Subcutaneous abdominal adipose tissue (tissue), 5 donors: Measurements from ENCODE around the gene SLC46A1.

ENCODE experiments used
- H3K27ac ChIP-seq: one replicate; pipeline ENCODE4 v1.7.0; 2013; ENCODE audit warnings: low read depth, mild to moderate bottlenecking, inconsistent platforms, low read length, moderate library complexity
- H3K27me3 ChIP-seq, 5 donors: one replicate each; pipeline ENCODE4 v1.7.0; 2013; ENCODE audit warnings: low read length in 5 of 5, inconsistent platforms in 1 of 5; ENCODE audit not compliant: control insufficient read depth in 5 of 5, insufficient read depth in 4 of 5
- H3K36me3 ChIP-seq, 5 donors: one replicate each; pipeline ENCODE4 v1.7.0; 2013; ENCODE audit warnings: low read length in 5 of 5; ENCODE audit not compliant: control insufficient read depth in 5 of 5, insufficient read depth in 5 of 5
- H3K4me1 ChIP-seq, 5 donors: one replicate each; pipeline ENCODE4 v1.7.0; 2013; ENCODE audit warnings: low read length in 5 of 5, mild to moderate bottlenecking in 3 of 5, moderate library complexity in 1 of 5; ENCODE audit not compliant: control insufficient read depth in 5 of 5, insufficient read depth in 5 of 5
- H3K4me3 ChIP-seq, 5 donors: one replicate each; pipeline ENCODE4 v1.7.0; 2013; ENCODE audit warnings: low read length in 5 of 5, low read depth in 1 of 5
- H3K9ac ChIP-seq, 5 donors: one replicate each; pipeline ENCODE4 v1.7.0; 2013; ENCODE audit warnings: low read length in 5 of 5, mild to moderate bottlenecking in 4 of 5, moderate library complexity in 3 of 5
- H3K9me3 ChIP-seq, 5 donors: one replicate each; pipeline ENCODE4 v1.7.0; 2013; ENCODE audit warnings: low read length in 5 of 5; ENCODE audit not compliant: control insufficient read depth in 5 of 5
- donor health status: healthy.
- donor health status: healthy.
- donor health status: healthy.
- donor health status: healthy.
- donor health status: healthy.

The SLC46A1 gene

DNA sequence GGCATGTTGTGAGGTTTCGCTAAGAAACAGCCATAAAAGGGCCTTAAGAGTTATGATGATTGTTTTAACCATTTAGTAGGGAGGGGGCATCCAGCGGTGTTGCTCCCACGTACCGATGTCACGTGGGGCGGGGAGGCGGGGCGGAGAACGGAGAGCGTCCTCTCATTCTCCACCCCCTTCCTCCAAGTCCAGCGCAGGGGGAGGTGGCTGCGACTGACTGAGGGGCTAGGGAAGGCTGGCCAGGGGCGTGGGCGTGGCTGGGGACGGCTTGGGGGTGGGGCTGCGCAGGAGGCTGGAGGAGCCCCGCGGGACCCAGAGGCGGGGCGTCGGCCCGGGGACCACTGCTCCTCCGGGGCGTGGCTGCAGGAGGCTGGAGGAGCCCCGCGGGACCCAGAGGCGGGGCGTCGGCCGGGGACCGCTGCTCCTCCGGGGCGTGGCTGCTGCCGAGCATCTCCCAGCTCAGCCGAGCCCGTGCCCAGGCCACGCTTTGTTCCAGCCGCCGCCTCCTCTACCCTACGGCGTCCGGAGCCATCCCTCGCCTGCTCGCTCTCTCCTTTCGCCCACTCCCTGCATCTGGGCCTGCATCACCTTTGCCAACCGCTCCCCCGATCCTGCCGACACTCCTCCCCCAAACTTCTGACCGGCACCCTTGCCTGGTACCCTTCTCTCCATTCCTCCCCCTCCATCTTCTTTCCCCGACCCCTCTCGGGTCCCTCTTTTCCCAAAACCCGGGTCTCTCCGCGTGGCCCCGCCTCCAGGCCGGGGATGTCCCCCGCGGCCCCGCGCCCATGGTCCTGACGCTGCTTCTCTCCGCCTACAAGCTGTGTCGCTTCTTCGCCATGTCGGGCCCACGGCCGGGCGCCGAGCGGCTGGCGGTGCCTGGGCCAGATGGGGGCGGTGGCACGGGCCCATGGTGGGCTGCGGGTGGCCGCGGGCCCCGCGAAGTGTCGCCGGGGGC lies 34.5 kb downstream of the SLC46A1 start, which contains the start of gene SARM1:
SARM1 (plus strand) TSS at position 450 of the 958 bp plus-strand sequence; CDS start at position 789, 339 bp downstream.
- Histone ChIP-seq H3K9me3 (no peaks in the 10 kb centered on the region), H3K27me3 (peaks cover 0 to 14% (median 0%) of the 10 kb centered on the region in 5 donors), H3K4me3 (peak within 1 kb of the TSS; percentile 50 to 72 (median 67)), H3K4me1 (peaks cover 3 to 26% (median 19%) of the 10 kb centered on the region in 5 donors), H3K9ac (peak within 1 kb of the TSS in 4 of 5 donors; percentile 34 to 57 (median 53)), H3K27ac (no peak within 1 kb of the TSS), H3K36me3 (peaks cover 0 to 12% (median 0%) of the 10 kb centered on the region in 5 donors)

DNA sequence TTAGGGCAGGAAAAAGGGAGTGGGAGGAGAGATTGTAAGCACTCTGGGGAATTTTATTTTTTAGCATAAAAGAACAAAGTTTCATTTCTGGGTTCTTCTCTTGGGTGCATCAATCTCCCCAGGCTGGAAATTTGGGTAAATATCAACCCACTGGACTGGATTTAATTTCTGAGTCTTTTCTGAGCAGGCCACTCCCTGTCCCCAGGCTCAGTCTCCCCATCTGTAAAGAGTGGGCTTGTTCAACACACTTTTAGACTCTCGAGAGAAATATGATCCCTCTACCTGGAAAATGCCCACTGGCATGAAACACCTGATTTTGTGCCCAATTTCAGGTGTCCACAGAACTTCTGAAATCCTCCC lies 35.3 kb downstream of the SLC46A1 start:
- H3K4me3 ChIP-seq = no peak overlapping the region
- H3K4me1 ChIP-seq = peaks cover 3 to 26% (median 19%) of the 10 kb centered on the region in 5 donors
- no peak overlapping the region for H3K9ac ChIP-seq
- no peaks in the 10 kb centered on the region for H3K9me3 ChIP-seq
- H3K36me3 ChIP-seq = peaks cover 0 to 14% (median 0%) of the 10 kb centered on the region in 5 donors
- peaks cover 0 to 14% (median 0%) of the 10 kb centered on the region in 5 donors for H3K27me3 ChIP-seq
- no peak overlapping the region for H3K27ac ChIP-seq

DNA sequence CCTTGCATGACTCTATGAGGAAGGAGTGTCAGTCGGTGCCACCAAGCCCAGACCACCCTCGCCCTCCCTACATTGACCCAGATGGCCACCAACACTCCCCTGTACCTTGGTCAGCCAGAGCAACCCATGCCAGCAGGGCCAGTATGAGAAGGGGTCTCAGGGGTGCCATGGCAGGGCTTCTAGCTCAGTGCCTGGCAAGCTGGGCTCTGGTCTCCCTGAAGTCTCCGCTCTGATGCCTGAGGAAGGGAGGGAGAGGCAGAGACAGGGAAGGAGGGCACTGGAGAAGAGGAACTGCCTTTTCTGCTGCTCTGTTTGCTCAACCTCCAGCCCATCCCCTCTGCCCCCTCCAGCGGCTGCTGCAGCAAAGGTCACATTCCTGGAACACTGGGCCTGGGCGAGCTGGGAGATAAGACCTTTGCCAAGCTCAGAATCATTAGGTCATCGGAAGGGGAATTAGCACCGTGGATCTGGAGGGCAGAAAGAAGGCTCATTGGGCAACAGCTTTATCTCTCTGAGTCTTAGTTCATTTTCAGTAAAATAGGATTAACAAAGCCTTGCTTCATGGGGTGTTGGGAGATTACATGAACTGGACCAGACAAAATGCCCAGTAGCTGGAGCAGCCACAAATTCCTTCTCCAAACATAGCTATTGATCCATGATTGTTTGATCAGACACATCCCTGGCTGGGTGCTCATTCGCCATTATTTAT lies 35.8 kb downstream of the SLC46A1 start, which contains the start of gene VTN:
VTN (minus strand) TSS at position 273 of the 709 bp plus-strand sequence; CDS start at position 169, 104 bp downstream.
- peak within 1 kb of the TSS in 1 of 5 donors; percentile 2 for H3K9ac ChIP-seq
- H3K27me3 ChIP-seq = peaks cover 0 to 14% (median 0%) of the 10 kb centered on the region in 5 donors
- no peak within 1 kb of the TSS for H3K27ac ChIP-seq
- no peaks in the 10 kb centered on the region for H3K9me3 ChIP-seq
- H3K4me3 ChIP-seq = peak within 1 kb of the TSS in 4 of 5 donors; percentile 27 to 72 (median 68)
- H3K36me3 ChIP-seq = peaks cover 0 to 18% (median 2%) of the 10 kb centered on the region in 5 donors
- H3K4me1 ChIP-seq = peaks cover 3 to 26% (median 19%) of the 10 kb centered on the region in 5 donors

DNA sequence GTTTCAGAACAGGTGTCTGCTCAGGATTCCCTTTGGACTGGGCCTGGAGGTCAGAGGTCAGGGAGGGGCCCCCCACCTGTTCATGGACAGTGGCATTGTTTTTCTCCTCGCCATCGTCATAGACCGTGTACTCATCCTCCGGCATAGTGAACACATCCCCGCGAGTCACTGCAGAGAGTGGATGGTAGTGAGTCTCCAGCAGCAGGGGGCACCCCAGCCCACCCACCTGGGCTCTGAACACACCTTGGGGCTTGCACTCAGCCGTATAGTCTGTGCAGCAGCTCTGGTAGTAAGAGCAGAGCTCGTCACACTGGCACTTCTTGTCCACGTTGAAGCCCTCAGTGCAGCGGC lies 36.4 kb downstream of the SLC46A1 start:
- H3K36me3 ChIP-seq = peaks cover 0 to 23% (median 6%) of the 10 kb centered on the region in 5 donors
- H3K9ac ChIP-seq = no peak overlapping the region
- H3K4me3 ChIP-seq = no peak overlapping the region
- no peaks in the 10 kb centered on the region for H3K9me3 ChIP-seq
- peaks cover 3 to 26% (median 19%) of the 10 kb centered on the region in 5 donors for H3K4me1 ChIP-seq
- H3K27me3 ChIP-seq = peaks cover 0 to 14% (median 0%) of the 10 kb centered on the region in 5 donors
- no peak overlapping the region for H3K27ac ChIP-seq

DNA sequence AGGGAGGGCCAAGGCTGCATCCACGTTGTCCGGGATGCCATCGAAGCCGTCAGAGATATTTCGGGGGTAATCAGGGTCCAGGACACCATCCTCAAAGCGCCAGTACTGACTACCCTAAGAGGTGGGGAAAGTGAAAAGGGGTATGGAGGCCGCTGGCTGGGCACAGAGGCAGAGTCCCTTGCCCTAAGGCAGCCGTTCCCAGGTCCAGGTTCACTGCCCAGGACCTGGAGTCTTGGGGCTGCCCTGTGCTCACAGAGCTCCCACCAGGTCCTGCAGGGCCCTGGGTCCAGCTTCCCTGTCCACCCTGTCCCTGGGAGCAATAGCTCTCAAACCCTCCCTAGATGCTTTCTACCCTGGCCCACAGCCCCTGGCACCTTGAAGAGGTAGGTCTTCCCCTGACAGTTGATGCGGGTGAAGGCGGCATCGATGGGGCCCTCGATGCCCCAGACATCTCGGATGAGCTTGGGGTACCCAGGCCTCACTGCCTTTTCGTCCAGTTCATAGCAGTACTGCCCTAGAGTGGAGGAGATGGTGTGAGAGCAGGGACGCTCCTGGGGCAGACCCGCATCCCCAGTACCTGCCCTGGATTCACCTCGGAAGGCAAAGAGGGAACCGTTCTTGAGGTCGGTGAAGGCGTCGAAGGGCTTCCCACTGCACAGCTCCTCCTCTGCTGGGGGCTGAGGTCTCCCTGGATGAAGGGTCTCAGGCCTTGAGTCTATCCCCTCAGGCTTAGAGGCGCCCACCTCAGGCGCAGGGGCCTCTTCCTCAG lies 36.9 kb downstream of the SLC46A1 start:
- H3K9me3 ChIP-seq = no peaks in the 10 kb centered on the region
- no peak overlapping the region for H3K4me3 ChIP-seq

DNA sequence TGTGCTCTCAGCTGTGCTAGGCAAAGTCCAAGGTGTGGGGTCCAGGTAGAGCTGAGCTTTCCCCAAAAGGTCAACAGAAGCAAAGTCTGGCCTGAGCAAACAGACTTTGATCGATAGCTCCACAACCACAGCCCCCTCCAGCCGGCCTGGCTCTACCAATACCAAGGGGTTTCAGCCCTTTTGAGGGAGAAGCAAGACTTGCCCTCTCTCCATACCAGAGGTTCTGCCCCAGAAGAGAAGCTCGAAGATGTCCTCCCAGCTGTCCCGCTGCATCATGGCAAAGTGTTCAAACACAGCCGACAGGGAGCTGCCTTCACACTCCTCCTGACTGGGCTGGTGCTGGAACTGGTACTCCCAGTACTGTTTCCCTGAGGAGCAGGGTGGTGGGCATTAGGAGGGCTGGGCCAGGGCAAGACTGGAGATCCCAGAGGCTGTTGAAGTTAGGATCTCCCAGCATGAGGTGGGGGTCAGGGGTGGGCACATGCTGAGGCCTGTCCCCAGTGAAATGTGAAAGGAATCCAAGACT lies 37.6 kb downstream of the SLC46A1 start:
- no peak overlapping the region for H3K4me3 ChIP-seq
- no peaks in the 10 kb centered on the region for H3K9me3 ChIP-seq
- no peak overlapping the region for H3K9ac ChIP-seq
- H3K4me1 ChIP-seq = peaks cover 3 to 26% (median 19%) of the 10 kb centered on the region in 5 donors
- H3K27ac ChIP-seq = no peak overlapping the region
- peaks cover 0 to 11% (median 0%) of the 10 kb centered on the region in 5 donors for H3K27me3 ChIP-seq
- H3K36me3 ChIP-seq = peaks cover 0 to 36% (median 16%) of the 10 kb centered on the region in 5 donors

More for the DNA sequence above, 36.9 kb downstream of the SLC46A1 start:
- Histone ChIP-seq H3K4me1 (peaks cover 3 to 26% (median 19%) of the 10 kb centered on the region in 5 donors), H3K9ac (no peak overlapping the region), H3K36me3 (peaks cover 0 to 29% (median 9%) of the 10 kb centered on the region in 5 donors), H3K27me3 (peaks cover 0 to 14% (median 0%) of the 10 kb centered on the region in 5 donors), H3K27ac (no peak overlapping the region)

DNA sequence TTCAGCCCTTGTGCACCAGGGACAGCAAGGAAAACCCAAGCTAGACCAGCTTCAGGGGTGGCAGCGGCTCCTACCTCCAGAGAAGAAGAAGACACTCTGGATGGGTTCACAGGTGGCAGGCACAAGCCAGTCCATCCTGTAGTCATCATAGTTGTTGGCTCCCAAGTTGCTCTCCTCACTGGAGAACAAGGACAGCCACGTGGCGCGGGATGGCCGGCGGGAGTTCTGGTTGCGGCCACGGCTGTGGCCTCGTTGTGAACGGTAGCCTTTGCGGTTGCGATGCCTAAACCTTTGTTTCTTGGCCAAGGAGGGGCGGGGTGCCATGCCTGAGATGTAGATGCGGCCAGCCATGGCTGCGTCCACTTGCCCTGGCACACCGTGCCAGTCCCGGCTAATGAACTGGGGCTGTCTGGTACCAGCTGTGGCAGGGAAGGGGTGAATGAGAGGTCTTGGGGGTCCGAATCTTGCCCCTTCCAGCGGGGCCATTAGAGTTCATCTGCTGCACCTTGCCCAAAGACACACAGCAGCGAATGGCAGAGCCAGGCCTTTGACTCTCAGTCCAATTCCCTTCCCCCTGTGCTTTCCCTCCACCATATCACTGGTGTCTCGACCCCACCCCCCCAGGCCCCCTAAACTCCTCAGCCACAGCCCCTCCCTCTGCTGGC lies 38.2 kb downstream of the SLC46A1 start:
- Histone ChIP-seq H3K9me3 (no peaks in the 10 kb centered on the region), H3K36me3 (peaks cover 0 to 42% (median 22%) of the 10 kb centered on the region in 5 donors), H3K27ac (no peak overlapping the region), H3K9ac (no peak overlapping the region), H3K27me3 (peaks cover 0 to 9% (median 0%) of the 10 kb centered on the region in 5 donors), H3K4me3 (no peak overlapping the region), H3K4me1 (peaks cover 2 to 23% (median 17%) of the 10 kb centered on the region in 5 donors)

DNA sequence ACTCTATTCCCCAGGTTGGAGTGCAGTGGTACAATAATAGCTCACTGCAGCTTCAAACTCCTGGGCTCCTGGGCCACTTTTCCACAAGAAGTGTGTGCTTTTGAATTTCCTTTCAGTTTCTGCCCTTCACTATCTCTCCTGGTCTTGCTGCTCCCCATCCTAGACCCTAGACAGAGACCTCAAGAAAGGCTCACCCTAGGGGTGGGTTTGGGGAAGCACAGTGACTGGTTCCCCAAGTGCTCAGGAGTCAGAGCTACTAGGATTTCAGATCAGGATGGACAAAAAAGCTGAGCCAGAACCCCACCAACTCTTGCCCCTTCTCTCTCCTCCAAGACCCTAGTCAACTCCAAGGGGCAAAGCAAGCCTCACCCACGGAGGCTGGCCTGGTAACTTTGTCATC lies 39.4 kb downstream of the SLC46A1 start:
- Histone ChIP-seq H3K9me3 (no peaks in the 10 kb centered on the region), H3K4me3 (no peak overlapping the region), H3K27me3 (peaks cover 0 to 1% (median 0%) of the 10 kb centered on the region in 5 donors), H3K27ac (no peak overlapping the region), H3K4me1 (peaks cover 0 to 11% (median 6%) of the 10 kb centered on the region in 5 donors), H3K36me3 (peaks cover 5 to 54% (median 33%) of the 10 kb centered on the region in 5 donors), H3K9ac (no peak overlapping the region)

DNA sequence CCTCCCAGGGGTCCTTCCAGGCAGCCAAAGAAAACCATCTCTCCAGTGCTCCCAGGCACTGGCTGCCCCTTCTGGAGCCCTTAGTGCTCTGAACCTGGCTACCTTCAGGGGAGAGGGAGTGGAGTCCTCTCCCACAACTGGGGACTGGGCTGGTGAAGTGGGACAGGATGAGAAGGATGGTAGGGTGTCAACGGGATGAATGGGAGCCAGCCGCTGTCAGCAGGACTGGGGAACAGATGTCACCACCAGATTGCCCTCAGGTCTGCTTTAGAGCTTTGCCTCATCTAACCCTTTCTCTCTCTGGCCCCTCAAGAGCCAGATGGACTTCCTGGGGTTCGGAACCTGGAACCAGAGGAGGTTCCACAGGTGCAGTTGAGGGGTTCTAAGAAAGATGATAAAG lies 40.5 kb downstream of the SLC46A1 start:
- H3K4me3 ChIP-seq = no peak overlapping the region
- no peak overlapping the region for H3K9ac ChIP-seq
- no peak overlapping the region for H3K27ac ChIP-seq
- peaks cover 0 to 6% (median 4%) of the 10 kb centered on the region in 5 donors for H3K4me1 ChIP-seq
- no peaks in the 10 kb centered on the region for H3K9me3 ChIP-seq
- H3K27me3 ChIP-seq = no peaks in the 10 kb centered on the region
- H3K36me3 ChIP-seq = peaks cover 10 to 65% (median 44%) of the 10 kb centered on the region in 5 donors
